A549 (cell line): ENCODE measurements around the gene ZNF654. TPM values are rescaled to one million over a fixed set of nuclear protein-coding genes. Genes with fewer than 3 reads are reported as not detected.

Source experiments
- ATAC-seq, 2 experiments: fragments of 200-7000 bp in 1 of 2; fragments of >200 bp in 1 of 2; cut with Nextera tagmentation in 1 of 2; cut with Tn5 transposase in 1 of 2; 3 replicates each; pipeline versions ENCODE4 v1.8.0 to v1.9.1; 2018 to 2020; ENCODE audit warnings: mild to moderate bottlenecking in 1 of 2, moderate library complexity in 1 of 2
- CTCF ChIA-PET: fragments of 300-600 bp; sonication (Branson Sonifier 250); formaldehyde crosslinking; extraction: SDS; loops from one replicate; lab custom pipeline; 2021; ENCODE audit warnings: antibody characterized with exemption, inconsistent platforms; lab: Yijun Ruan, JAX
- POLR2A ChIA-PET: fragments of 350-600 bp; formaldehyde crosslinking; extraction: SDS; loops from one replicate; lab custom pipeline; 2021; ENCODE audit warnings: antibody characterized with exemption, inconsistent platforms; lab: Yijun Ruan, JAX
- DNase-seq, 2 experiments: peaks; one replicate each; pipeline versions ENCODE4 v3.0.0 to v3.0.0-alpha.2; 2011 to 2016; ENCODE audit warnings: low read depth in 1 of 2, low spot score in 1 of 2
- FAIRE-seq: peaks from 2 replicates; lab custom pipeline; 2011; peaks lifted over from hg19 to GRCh38; lab: Jason Lieb, UNC
- H3K27ac ChIP-seq, 2 experiments: fragments of >200 bp; sonication (Bioruptor Twin); formaldehyde crosslinking; 3 replicates each; pipeline ENCODE4 v1.5.1; 2016 to 2017
- H3K4me1 ChIP-seq: fragments of >200 bp; sonication (Bioruptor Twin); formaldehyde crosslinking; 3 replicates; pipeline ENCODE4 v1.6.1; 2016
- H3K4me2 ChIP-seq: fragments of >200 bp; sonication (Bioruptor Twin); formaldehyde crosslinking; 3 replicates; pipeline ENCODE4 v1.6.1; 2016
- H3K4me3 ChIP-seq: fragments of >200 bp; sonication (Bioruptor Twin); formaldehyde crosslinking; 3 replicates; pipeline ENCODE4 v1.5.1; 2016
- H3K9me3 ChIP-seq: fragments of >200 bp; sonication (Bioruptor Twin); formaldehyde crosslinking; 3 replicates; pipeline ENCODE4 v1.6.1; 2016
- BHLHE40 ChIP-seq: IDR thresholded peaks from 2 replicates; pipeline ENCODE4 v1.6.1; 2012; ENCODE audit warnings: low read depth, low read length, inconsistent platforms
- CBX2 ChIP-seq: fragments of 200-600 bp; sonication (generic); IDR thresholded peaks from 2 replicates; pipeline ENCODE4 v1.6.1; 2016; ENCODE audit warnings: low read depth, mild to moderate bottlenecking, borderline replicate concordance
- CEBPB ChIP-seq, 2 experiments: fragments of >200 bp in 1 of 2; sonication (Bioruptor Twin) in 1 of 2; formaldehyde crosslinking in 1 of 2; IDR thresholded peaks; 2 replicates each; pipeline ENCODE4 v1.6.1; 2012 to 2016
- E2F6 ChIP-seq: IDR thresholded peaks from 2 replicates; pipeline ENCODE4 v1.6.1; 2012; ENCODE audit warnings: low read depth, borderline replicate concordance
- EHMT2 ChIP-seq: fragments of 200-600 bp; sonication (generic); IDR thresholded peaks from 2 replicates; pipeline ENCODE4 v1.6.1; 2016; ENCODE audit warnings: antibody characterized with exemption, low read depth, mild to moderate bottlenecking, moderate library complexity
- ELK1 ChIP-seq: fragments of 150-350 bp; IDR thresholded peaks from 2 replicates; pipeline ENCODE4 v1.6.1; 2014; ENCODE audit warnings: low read depth, mild to moderate bottlenecking, low read length
- EP300 ChIP-seq, 2 experiments: fragments of >200 bp; sonication (Bioruptor Twin); formaldehyde crosslinking; IDR thresholded peaks; 2 replicates in 1 of 2; 3 replicates in 1 of 2; pipeline ENCODE4 v1.6.1; 2016 to 2017
- FOSB ChIP-seq: fragments of 250-450 bp; sonication (Bioruptor Pico); IDR thresholded peaks from 2 replicates; pipeline ENCODE4 v1.5.0; 2020; ENCODE audit warnings: mild to moderate bottlenecking, moderate library complexity
- FOXS1 ChIP-seq: fragments of 250-450 bp; sonication (Bioruptor Pico); IDR thresholded peaks from 2 replicates; pipeline ENCODE4 v1.5.0; 2020; ENCODE audit warnings: mild to moderate bottlenecking, moderate library complexity
- HDAC2 ChIP-seq: fragments of 200-600 bp; sonication (generic); IDR thresholded peaks from 2 replicates; pipeline ENCODE4 v1.6.1; 2016
- JUN ChIP-seq, 2 experiments: fragments of >200 bp; sonication (Bioruptor Twin); formaldehyde crosslinking; IDR thresholded peaks; 2 replicates in 1 of 2; 3 replicates in 1 of 2; pipeline ENCODE4 v1.6.1; 2016 to 2017
- MAFK ChIP-seq: fragments of 450-650 bp; IDR thresholded peaks from 2 replicates; pipeline ENCODE4 v1.6.1; 2014; ENCODE audit not compliant: partially characterized antibody
- MAX ChIP-seq: IDR thresholded peaks from 2 replicates; pipeline ENCODE4 v1.6.1; 2012
- MAZ ChIP-seq: fragments of 150-350 bp; IDR thresholded peaks from 2 replicates; pipeline ENCODE4 v1.6.1; 2014; ENCODE audit warnings: antibody characterized with exemption, low read depth, low read length, borderline replicate concordance
- NFE2L2 ChIP-seq: fragments of 150-350 bp; conservative IDR thresholded peaks from 2 replicates; pipeline ENCODE4 v1.6.1; 2014; ENCODE audit warnings: low read length
- NPAS2 ChIP-seq: fragments of 250-450 bp; sonication (Bioruptor Pico); IDR thresholded peaks from 2 replicates; pipeline ENCODE4 v1.8.0; 2022; ENCODE audit warnings: mild to moderate bottlenecking, moderate library complexity, borderline replicate concordance
- PHF8 ChIP-seq: fragments of 200-600 bp; sonication (generic); IDR thresholded peaks from 2 replicates; pipeline ENCODE4 v1.6.1; 2016; ENCODE audit warnings: low read depth, mild to moderate bottlenecking, antibody characterized with exemption, moderate library complexity, borderline replicate concordance
- POLR2A ChIP-seq: IDR thresholded peaks from 2 replicates; pipeline ENCODE4 v1.6.1; 2012; ENCODE audit warnings: mild to moderate bottlenecking, low read length
- RAD21 ChIP-seq, 2 experiments: fragments of >200 bp in 1 of 2; sonication (Bioruptor Twin) in 1 of 2; formaldehyde crosslinking in 1 of 2; IDR thresholded peaks in 1 of 2; conservative IDR thresholded peaks in 1 of 2; 2 replicates in 1 of 2; 3 replicates in 1 of 2; pipeline ENCODE4 v1.6.1; 2012 to 2018; ENCODE audit warnings: inconsistent platforms in 1 of 2
- RNF2 ChIP-seq: fragments of 200-600 bp; sonication (generic); IDR thresholded peaks from 2 replicates; pipeline ENCODE4 v1.6.1; 2016; ENCODE audit warnings: low read depth, mild to moderate bottlenecking, antibody characterized with exemption, moderate library complexity, borderline replicate concordance
- SMC3 ChIP-seq: fragments of >200 bp; sonication (Bioruptor Twin); formaldehyde crosslinking; IDR thresholded peaks from 3 replicates; pipeline ENCODE4 v1.6.1; 2018; ENCODE audit warnings: inconsistent platforms
- TFCP2L1 ChIP-seq: fragments of 250-450 bp; sonication (Bioruptor Pico); IDR thresholded peaks from 2 replicates; pipeline ENCODE4 v1.5.0; 2021; ENCODE audit warnings: mild to moderate bottlenecking
- USF2 ChIP-seq: fragments of 450-650 bp; IDR thresholded peaks from 2 replicates; pipeline ENCODE4 v1.6.1; 2014; ENCODE audit warnings: antibody characterized with exemption
- ZC3H11A ChIP-seq: fragments of 450-650 bp; IDR thresholded peaks from 2 replicates; pipeline ENCODE4 v1.6.1; 2014; ENCODE audit warnings: antibody characterized with exemption, mild to moderate bottlenecking
- ZNF302 ChIP-seq: fragments of 250-450 bp; sonication (Bioruptor Pico); IDR thresholded peaks from 2 replicates; pipeline ENCODE4 v1.9.0; 2021; ENCODE audit warnings: inconsistent platforms, mild to moderate bottlenecking, moderate library complexity
- ZSCAN20 ChIP-seq: fragments of 250-450 bp; sonication (Bioruptor Pico); IDR thresholded peaks from 2 replicates; pipeline ENCODE4 v1.8.0; 2022; ENCODE audit warnings: mild to moderate bottlenecking, moderate library complexity
- WGBS: methylation state at CpG from one replicate; pipeline ENCODE4 v1.1.6; 2017; ENCODE audit errors: missing lambda C conversion rate; 5-methylcytosine and 5-hydroxymethylcytosine counted together
- polyA plus RNA-seq, 4 experiments: library from polyadenylated mRNA; depleted of rRNA in 3 of 4; stranded (reverse); fragments of >200 nt; fragmentation: RNase III in 1 of 4; extraction: RNeasy Plus Mini Kit Qiagen cat#74134 plus additional on column Dnase treatment in 1 of 4; gene quantifications; 2 replicates in 3 of 4; 3 replicates in 1 of 4; pipeline ENCODE4 v1.2.3, GENCODE V29; 2011 to 2017
- TF ChIP-seq, protein P1 (sequence below): fragments of 250-450 bp; sonication (Bioruptor Pico); IDR thresholded peaks from 2 replicates; pipeline ENCODE4 v1.5.0; 2021; ENCODE audit warnings: mild to moderate bottlenecking, moderate library complexity, borderline replicate concordance

ZNF654 gene
- polyA plus RNA-seq, 2 of the 4 experiments (the other 2 are of a cell fraction): 3.2 to 4.4 TPM

- 81% methylated on average over 1 of the region's 1 CpG for whole genome bisulfite sequencing
- no peak overlapping the region for H3K4me3 ChIP-seq
- no peak overlapping the region for H3K27ac ChIP-seq
- DNase-seq: no peak
- H3K4me1 ChIP-seq: no peaks in the 10 kb centered on the region
- no peak overlapping the region for H3K4me2 ChIP-seq
- FAIRE-seq: no peak
- no peaks in the 10 kb centered on the region for H3K9me3 ChIP-seq
- POLR2A ChIA-PET: no interaction called here
- no peak for ATAC-seq
- TF ChIP-seq NPAS2: no peak
- TF ChIP-seq MAX: no peak
- no peak for TF ChIP-seq RNF2
- TF ChIP-seq EHMT2: no peak
- CTCF ChIA-PET: no interaction called here
Measured at GRCh38 chr3:88044411-88044810, 14.6 kb upstream of the ZNF654 start.

- WGBS: 78% methylated on average over 5 of the region's 5 CpGs
- H3K27ac ChIP-seq: no peak overlapping the region
- POLR2A ChIA-PET: no interaction called here
Measured at GRCh38 chr3:88046766-88047165, 12.3 kb upstream of the ZNF654 start.

DNA sequence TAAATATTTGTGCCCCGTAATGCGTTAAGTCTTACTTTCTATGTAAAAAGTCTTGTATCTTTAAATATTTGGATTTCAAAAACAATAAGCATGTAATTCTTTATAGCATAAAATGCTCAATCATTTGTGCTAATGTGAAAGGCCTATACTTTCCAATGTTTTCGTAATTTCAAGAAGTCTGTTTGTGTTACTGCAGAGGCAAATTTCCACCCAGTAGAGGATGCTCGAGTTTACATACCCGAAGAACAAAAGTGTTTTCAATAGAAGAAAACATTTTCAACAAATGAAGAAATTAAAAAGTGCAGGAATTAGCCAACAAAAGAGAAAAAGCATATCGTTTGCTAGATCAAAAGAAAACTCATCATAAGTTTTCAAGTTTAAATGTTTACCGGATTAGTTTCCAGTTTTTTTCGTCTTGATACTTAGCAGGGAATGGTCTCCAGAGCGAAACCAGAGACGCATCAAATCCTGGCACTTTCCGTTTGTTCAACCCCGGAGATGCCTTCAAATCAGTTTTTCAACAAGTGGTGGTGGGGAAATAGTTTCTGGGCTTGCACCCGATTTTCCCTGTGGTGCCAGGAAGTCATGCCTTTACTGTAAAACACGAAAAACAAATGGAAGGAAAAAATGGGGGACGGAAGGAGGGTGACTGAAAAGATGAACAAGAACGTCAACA is 1.3 kb upstream of the ZNF654 start:
- peak overlapping the region; percentile 72 for H3K4me3 ChIP-seq
- 12% methylated on average over 16 of the region's 16 CpGs for WGBS
- peak overlapping the region; percentile 86 for H3K4me2 ChIP-seq
- H3K27ac ChIP-seq: peak overlapping the region; percentile 93 to 94
- H3K9me3 ChIP-seq: no peaks in the 10 kb centered on the region
- H3K4me1 ChIP-seq: peaks cover 27% of the 10 kb centered on the region
- no peak for TF ChIP-seq FOSB (CRISPR knock-in tag)
- TF ChIP-seq ZC3H11A: no peak
- no peak for TF ChIP-seq USF2
- no peak for TF ChIP-seq ZNF302 (CRISPR knock-in tag)
- no peak for TF ChIP-seq EP300 (IDR thresholded peaks at IDR 0.05)
- no peak for TF ChIP-seq ELK1
- no peak for TF ChIP-seq SMC3
- TF ChIP-seq MAZ: no peak
- TF ChIP-seq ZSCAN20 (CRISPR knock-in tag): no peak
- TF ChIP-seq, protein P1, sequence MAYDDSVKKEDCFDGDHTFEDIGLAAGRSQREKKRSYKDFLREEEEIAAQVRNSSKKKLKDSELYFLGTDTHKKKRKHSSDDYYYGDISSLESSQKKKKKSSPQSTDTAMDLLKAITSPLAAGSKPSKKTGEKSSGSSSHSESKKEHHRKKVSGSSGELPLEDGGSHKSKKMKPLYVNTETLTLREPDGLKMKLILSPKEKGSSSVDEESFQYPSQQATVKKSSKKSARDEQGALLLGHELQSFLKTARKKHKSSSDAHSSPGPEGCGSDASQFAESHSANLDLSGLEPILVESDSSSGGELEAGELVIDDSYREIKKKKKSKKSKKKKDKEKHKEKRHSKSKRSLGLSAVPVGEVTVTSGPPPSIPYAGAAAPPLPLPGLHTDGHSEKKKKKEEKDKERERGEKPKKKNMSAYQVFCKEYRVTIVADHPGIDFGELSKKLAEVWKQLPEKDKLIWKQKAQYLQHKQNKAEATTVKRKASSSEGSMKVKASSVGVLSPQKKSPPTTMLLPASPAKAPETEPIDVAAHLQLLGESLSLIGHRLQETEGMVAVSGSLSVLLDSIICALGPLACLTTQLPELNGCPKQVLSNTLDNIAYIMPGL: no peak
- TF ChIP-seq MAFK: no peak
- TF ChIP-seq BHLHE40: no peak
- no peak for DNase-seq
- no peak for FAIRE-seq
- ChIA-PET CTCF (no interaction called here), POLR2A (interaction anchor here (0.7 to 1.3 kb wide), 4 partner anchors 37 to 831 kb away, joined by 3 to 9 read pairs (median 5); partner anchors contain the start of genes C3orf38 and CHMP2B)
- ATAC-seq: no peak

More at GRCh38 chr3:88046766-88047165, 12.3 kb upstream of the ZNF654 start:
- no peak for FAIRE-seq
- ATAC-seq: no peak
- CTCF ChIA-PET: no interaction called here
- no peak overlapping the region for H3K4me2 ChIP-seq
- TF ChIP-seq HDAC2 (no peak), JUN (IDR thresholded peaks at IDR 0.05) (no peak), MAX (no peak), NFE2L2 (no peak), CEBPB (IDR thresholded peaks at IDR 0.05) (no peak), ZC3H11A (no peak), E2F6 (no peak), CBX2 (no peak), PHF8 (no peak), MAFK (no peak), POLR2A (no peak), FOXS1 (CRISPR knock-in tag) (no peak), TFCP2L1 (CRISPR knock-in tag) (no peak), RAD21 (conservative IDR thresholded peaks at IDR 0.05 in 1 of 2, IDR thresholded peaks at IDR 0.05 in 1 of 2) (no peak)
- TF ChIP-seq, protein P1: no peak
- no peaks in the 10 kb centered on the region for H3K4me1 ChIP-seq
- H3K4me3 ChIP-seq: no peak overlapping the region
- H3K9me3 ChIP-seq: no peaks in the 10 kb centered on the region
- DNase-seq: no peak
